GM23338 (cell line): ENCODE results near the gene ABCA7.

Experiments
- CREB1 ChIP-seq: fragments of 250-450 bp; sonication (Bioruptor Pico); IDR thresholded peaks from 2 replicates; pipeline ENCODE4 v1.5.0; 2020; ENCODE audit warnings: low read depth, mild to moderate bottlenecking, moderate library complexity
- CTCF ChIP-seq, 2 experiments: fragments of 200-600 bp in 1 of 2; sonication (generic) in 1 of 2; conservative IDR thresholded peaks; 2 replicates each; pipeline versions ENCODE4 v1.5.1 to v1.6.1; 2016 to 2017; ENCODE audit warnings: antibody characterized with exemption in 2 of 2, low read depth in 2 of 2, mild to moderate bottlenecking in 2 of 2, moderate library complexity in 1 of 2
- ETS1 ChIP-seq: IDR thresholded peaks from 2 replicates; pipeline ENCODE4 v1.6.1; 2016; ENCODE audit warnings: antibody characterized with exemption
- EZH2 ChIP-seq: fragments of 200-600 bp; sonication (generic); IDR thresholded peaks from one replicate; pipeline ENCODE4 v1.8.0; 2017; ENCODE audit warnings: antibody characterized with exemption, mild to moderate bottlenecking, low read depth; ENCODE audit not compliant: unreplicated experiment
- EZH2phosphoT487 ChIP-seq: fragments of 200-600 bp; sonication (generic); IDR thresholded peaks from one replicate; pipeline ENCODE4 v1.8.1; 2018; ENCODE audit warnings: antibody characterized with exemption; ENCODE audit not compliant: unreplicated experiment
- JUNB ChIP-seq: IDR thresholded peaks from one replicate; pipeline ENCODE4 v1.6.1; 2016; ENCODE audit warnings: antibody characterized with exemption; ENCODE audit not compliant: unreplicated experiment
- NANOG ChIP-seq: IDR thresholded peaks from 2 replicates; pipeline ENCODE4 v1.6.1; 2016; ENCODE audit warnings: antibody characterized with exemption, borderline replicate concordance
- POLR2AphosphoS5 ChIP-seq: IDR thresholded peaks from 2 replicates; pipeline ENCODE4 v1.6.1; 2016; ENCODE audit warnings: antibody characterized with exemption, low read depth
- REST ChIP-seq: IDR thresholded peaks from one replicate; pipeline ENCODE4 v1.6.1; 2018; ENCODE audit warnings: antibody characterized with exemption; ENCODE audit not compliant: unreplicated experiment
- STAT1 ChIP-seq: IDR thresholded peaks from one replicate; pipeline ENCODE4 v1.6.1; 2016; ENCODE audit warnings: antibody characterized with exemption; ENCODE audit not compliant: unreplicated experiment
- ZNF114 ChIP-seq: fragments of 250-450 bp; sonication (Bioruptor Pico); IDR thresholded peaks from 2 replicates; pipeline ENCODE4 v1.5.0; 2020; ENCODE audit warnings: mild to moderate bottlenecking, moderate library complexity
- ZNF331 ChIP-seq: fragments of 250-450 bp; sonication (Bioruptor Pico); IDR thresholded peaks from 2 replicates; pipeline ENCODE4 v1.5.0; 2020; ENCODE audit warnings: low read depth, mild to moderate bottlenecking, moderate library complexity

- no peak for TF ChIP-seq CTCF (conservative IDR thresholded peaks at IDR 0.05; ENCODE audit: low read depth in 2 of 2)
- no peak for TF ChIP-seq POLR2AphosphoS5
- TF ChIP-seq EZH2phosphoT487, result no peak
- TF ChIP-seq STAT1, result no peak
- TF ChIP-seq EZH2, result no peak
- no peak for TF ChIP-seq REST
- TF ChIP-seq CREB1 (CRISPR knock-in tag), result no peak
- TF ChIP-seq NANOG, result no peak
- TF ChIP-seq JUNB, result no peak
- TF ChIP-seq ETS1, result no peak
- no peak for TF ChIP-seq ZNF331
- no peak for TF ChIP-seq ZNF114 (CRISPR knock-in tag)
Observed at GRCh38 chr19:1027650-1028061, 12.3 kb upstream of the ABCA7 start.
